Prostate gland (tissue), 2 donors: ENCODE results near the gene POMP.

Experiments used
- POLR2A ChIP-seq: fragments of 450-650 bp; IDR thresholded peaks from one replicate; pipeline ENCODE4 v1.6.1; 2016; ENCODE audit warnings: antibody characterized with exemption, mild to moderate bottlenecking
- TF ChIP-seq, protein P1 (sequence below), 4 experiments: fragments of 200-600 bp in 2 of 4; fragments of 450-650 bp in 2 of 4; sonication (generic) in 2 of 4; IDR thresholded peaks; 1 replicate in 3 of 4; 2 replicates in 1 of 4; pipeline ENCODE4 v1.5.1; 2016 to 2019; ENCODE audit warnings: antibody characterized with exemption in 4 of 4, mild to moderate bottlenecking in 2 of 4, moderate library complexity in 2 of 4

DNA sequence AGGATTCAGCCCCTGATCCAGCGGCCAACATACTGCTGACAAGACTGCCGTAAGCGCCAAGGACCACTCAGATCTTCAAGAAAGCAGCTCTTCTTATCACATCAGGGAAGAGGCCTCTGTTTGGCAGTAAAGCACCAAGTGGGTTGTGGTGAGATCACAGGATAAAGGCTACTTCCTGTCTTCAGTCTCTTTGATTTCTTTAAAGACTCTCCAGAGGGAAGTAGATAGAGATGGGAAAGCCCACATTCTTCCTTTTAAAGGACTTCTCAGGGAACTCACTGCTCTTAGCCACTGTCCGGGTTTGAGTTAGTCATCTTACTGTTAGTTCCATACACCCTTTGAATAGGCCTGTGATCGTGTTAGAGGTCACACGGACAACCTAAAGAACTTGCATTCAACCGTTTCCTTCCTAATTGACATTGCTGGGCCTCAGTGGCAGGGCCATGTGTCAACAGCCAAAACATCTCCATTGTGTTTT lies 47.2 kb upstream of the POMP start:
- TF ChIP-seq, protein P1, sequence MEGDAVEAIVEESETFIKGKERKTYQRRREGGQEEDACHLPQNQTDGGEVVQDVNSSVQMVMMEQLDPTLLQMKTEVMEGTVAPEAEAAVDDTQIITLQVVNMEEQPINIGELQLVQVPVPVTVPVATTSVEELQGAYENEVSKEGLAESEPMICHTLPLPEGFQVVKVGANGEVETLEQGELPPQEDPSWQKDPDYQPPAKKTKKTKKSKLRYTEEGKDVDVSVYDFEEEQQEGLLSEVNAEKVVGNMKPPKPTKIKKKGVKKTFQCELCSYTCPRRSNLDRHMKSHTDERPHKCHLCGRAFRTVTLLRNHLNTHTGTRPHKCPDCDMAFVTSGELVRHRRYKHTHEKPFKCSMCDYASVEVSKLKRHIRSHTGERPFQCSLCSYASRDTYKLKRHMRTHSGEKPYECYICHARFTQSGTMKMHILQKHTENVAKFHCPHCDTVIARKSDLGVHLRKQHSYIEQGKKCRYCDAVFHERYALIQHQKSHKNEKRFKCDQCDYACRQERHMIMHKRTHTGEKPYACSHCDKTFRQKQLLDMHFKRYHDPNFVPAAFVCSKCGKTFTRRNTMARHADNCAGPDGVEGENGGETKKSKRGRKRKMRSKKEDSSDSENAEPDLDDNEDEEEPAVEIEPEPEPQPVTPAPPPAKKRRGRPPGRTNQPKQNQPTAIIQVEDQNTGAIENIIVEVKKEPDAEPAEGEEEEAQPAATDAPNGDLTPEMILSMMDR (IDR thresholded peaks at IDR 0.05), result no peak
- no peak for TF ChIP-seq POLR2A
